Measurements from ENCODE around the gene NR6A1. TPM values are rescaled to one million over a fixed set of nuclear protein-coding genes. Genes with fewer than 3 reads are reported as not detected.

The NR6A1 gene
- total and polyA plus RNA-seq, 9 donors: 0.41 to 0.93 (median 0.62) TPM

DNA sequence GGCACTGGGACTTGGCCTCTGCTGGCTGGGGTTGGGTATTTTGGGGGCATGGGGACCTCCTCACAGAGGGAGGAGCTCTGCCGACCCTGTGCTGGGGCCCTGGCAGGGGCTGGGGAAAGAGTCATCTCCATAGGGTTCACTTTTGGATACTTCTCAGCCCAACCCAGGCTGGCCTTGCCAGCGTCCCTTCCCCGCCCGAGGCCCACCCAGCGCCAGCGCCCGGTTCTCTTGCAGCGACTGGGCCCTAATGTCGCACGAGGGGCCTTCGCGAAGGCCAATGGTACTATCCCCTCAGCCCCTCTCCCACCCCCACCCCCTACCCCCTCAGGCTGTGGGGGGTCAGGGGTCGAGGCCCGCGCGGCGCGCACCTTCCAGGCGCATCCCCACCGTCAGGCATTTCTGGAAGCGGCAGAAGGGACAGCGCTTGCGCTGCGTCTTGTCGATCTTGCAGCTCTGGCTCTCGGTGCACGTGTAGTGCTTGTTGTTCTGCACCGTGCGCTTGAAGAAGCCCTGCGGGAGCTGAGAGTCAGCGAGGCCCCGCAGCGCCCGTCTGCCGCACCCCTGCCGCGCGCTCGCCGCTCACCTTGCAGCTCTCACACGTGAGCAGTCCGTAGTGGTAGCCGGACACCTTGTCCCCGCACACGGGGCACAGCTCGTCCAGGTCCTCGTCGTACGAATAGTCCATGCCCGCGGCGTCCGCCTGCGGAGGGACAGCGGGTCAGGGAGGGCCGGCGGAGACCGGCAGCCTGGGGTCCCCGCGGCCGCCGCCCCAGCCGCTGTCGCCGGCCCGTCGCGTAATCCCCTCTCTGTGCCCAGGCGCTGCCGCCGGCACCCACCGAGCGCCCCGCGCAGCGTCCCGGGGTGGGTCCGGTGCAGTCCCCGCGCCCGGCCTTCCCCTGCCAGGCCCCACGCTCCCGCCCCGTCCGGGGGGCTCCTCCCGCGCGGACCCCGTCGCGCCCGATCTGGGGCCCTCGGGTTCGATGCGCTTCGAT is 268.1 kb downstream of the NR6A1 start:
- no peak for DNase-seq
- under 1% methylated on average over 80 of the region's 96 CpGs for WGBS (ENCODE audit: insufficient coverage)
- H3K27ac ChIP-seq (ENCODE audit: low read length): no peak overlapping the region
- peaks cover 79% of the 10 kb centered on the region for H3K27me3 ChIP-seq (ENCODE audit: control insufficient read depth, insufficient read depth, low read length)
- no peak overlapping the region for H3K4me3 ChIP-seq (ENCODE audit: low read length)
- no peaks in the 10 kb centered on the region for H3K9me3 ChIP-seq (replicated peaks; ENCODE audit: control insufficient read depth, low read depth, low read length)
- H3K36me3 ChIP-seq (ENCODE audit: control insufficient read depth, insufficient read depth, low read length): no peaks in the 10 kb centered on the region
- peaks cover 12% of the 10 kb centered on the region for H3K4me1 ChIP-seq (ENCODE audit: control insufficient read depth, insufficient read depth, low read length)

DNA sequence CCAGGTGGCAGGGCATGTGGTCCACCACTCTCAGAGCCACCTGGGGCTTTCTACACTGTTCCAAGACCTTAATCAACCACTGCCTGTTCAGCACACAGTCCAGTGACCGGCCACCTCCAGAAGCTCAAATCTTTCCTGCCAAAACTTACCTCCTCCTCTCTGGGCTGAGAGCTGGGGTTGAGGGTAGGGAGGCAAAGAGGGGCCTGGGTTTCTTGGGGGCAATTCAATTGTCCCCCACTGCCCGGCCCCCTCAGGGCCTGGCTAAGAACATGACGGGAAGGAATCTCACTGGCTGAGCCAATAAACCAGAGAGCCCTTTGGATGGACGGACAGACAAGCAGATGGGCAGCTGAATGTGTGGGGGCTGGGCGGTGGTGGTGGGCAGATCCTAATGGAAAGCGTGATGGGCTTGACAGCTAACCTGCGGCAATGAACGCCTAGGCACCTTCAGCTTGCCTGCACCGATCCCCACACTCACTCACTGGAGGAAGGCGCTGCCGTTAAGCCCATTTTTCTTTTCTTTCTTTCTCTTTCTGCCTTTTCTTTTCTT is 269.3 kb downstream of the NR6A1 start:
- peaks cover 82% of the 10 kb centered on the region for H3K27me3 ChIP-seq (ENCODE audit: control insufficient read depth, insufficient read depth, low read length)
- H3K27ac ChIP-seq (ENCODE audit: low read length): no peak overlapping the region
- H3K36me3 ChIP-seq (ENCODE audit: control insufficient read depth, insufficient read depth, low read length): no peaks in the 10 kb centered on the region
- 25% methylated on average over 6 of the region's 11 CpGs for WGBS (ENCODE audit: insufficient coverage)
- peaks cover 12% of the 10 kb centered on the region for H3K4me1 ChIP-seq (ENCODE audit: control insufficient read depth, insufficient read depth, low read length)
- no peak overlapping the region for H3K4me3 ChIP-seq (ENCODE audit: low read length)
- no peaks in the 10 kb centered on the region for H3K9me3 ChIP-seq (replicated peaks; ENCODE audit: control insufficient read depth, low read depth, low read length)
- DNase-seq: no peak

DNA sequence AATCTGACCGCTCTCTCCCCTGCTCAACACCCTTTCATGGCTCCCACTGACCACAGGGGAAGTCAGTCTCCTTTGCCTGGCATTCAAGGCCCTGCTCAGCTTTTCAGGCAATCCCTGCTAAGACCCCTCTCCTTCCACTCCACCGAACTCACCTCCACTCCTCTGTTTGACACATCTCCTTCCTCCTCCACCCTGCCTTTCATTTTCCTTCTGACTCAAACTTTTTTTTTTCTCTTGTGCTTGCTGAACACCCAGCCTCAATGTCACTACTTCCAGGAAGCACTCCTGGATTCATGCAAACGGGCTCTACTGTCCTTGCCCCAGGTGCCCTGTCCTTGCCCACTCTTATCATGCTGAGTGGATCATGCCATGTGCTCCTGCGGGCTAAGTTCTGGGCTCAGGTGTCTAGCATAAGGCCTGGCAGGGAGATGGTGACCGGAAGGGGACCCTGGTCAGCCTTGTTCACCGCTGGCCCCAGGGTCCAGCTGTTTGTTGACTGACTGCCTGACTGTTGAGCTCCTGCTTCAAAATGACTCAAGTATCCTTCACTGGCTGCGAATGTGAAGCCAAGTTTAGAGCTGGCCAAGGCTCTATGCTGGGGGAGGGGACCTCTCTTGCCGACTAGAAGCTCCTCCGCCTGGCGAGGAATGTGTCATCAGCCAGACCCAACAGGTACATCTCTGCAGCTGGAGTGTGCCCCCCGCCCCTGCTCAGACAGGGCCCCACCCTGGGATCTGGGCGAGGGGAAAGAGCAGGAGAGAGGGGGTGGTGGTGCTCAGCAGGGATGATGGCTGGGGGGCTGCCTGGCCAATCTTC is 270.1 kb downstream of the NR6A1 start:
- 61% methylated on average over 9 of the region's 12 CpGs for WGBS (ENCODE audit: insufficient coverage)
- no peak overlapping the region for H3K4me3 ChIP-seq (ENCODE audit: low read length)
- peaks cover 79% of the 10 kb centered on the region for H3K27me3 ChIP-seq (ENCODE audit: control insufficient read depth, insufficient read depth, low read length)
- H3K4me1 ChIP-seq (ENCODE audit: control insufficient read depth, insufficient read depth, low read length): peaks cover 12% of the 10 kb centered on the region
- no peak for DNase-seq
- no peaks in the 10 kb centered on the region for H3K36me3 ChIP-seq (ENCODE audit: control insufficient read depth, insufficient read depth, low read length)
- no peaks in the 10 kb centered on the region for H3K9me3 ChIP-seq (replicated peaks; ENCODE audit: control insufficient read depth, low read depth, low read length)
- no peak overlapping the region for H3K27ac ChIP-seq (ENCODE audit: low read length)

DNA sequence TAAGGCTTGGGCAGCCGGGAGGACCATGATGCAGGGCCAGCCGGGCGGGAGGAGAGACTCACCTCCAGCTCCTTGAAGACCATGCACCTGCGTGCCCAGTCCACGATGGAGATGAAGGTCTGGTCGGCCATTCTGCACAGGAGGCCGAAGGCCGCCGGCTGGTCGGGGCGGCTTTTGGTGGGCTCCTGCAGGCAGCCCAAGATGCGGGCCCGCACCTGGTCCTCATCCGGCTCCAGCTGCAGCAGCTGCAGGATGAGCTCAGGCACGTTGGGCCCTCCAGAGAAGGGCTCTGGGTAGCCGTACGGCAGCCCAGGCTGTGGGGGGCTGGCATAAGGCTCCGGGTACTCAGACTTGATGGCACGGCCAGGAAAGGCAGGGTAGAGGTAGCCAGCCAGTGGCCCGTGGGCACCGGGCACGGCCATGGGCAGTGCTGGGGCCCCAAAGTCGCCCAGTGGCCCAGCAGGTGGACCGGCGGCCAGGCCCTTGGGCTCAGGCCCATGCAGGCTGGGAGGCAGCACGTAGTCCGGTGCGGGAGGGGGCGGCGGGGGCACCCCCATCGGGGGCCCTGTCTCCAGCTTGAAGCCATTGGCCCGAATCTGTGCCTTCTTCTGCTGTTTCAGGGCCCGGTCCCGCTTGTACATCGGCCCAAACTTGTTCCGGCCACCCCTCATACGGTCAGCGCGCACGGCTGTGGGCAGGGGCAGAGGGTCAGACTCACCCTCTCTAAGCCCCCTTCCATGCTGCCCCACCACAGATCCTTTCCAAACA is 270.9 kb downstream of the NR6A1 start:
- Histone ChIP-seq H3K27ac (ENCODE audit: low read length) (no peak overlapping the region), H3K4me1 (ENCODE audit: control insufficient read depth, insufficient read depth, low read length) (peaks cover 12% of the 10 kb centered on the region), H3K36me3 (ENCODE audit: control insufficient read depth, insufficient read depth, low read length) (no peaks in the 10 kb centered on the region), H3K4me3 (ENCODE audit: low read length) (no peak overlapping the region), H3K27me3 (ENCODE audit: control insufficient read depth, insufficient read depth, low read length) (peaks cover 73% of the 10 kb centered on the region), H3K9me3 (replicated peaks; ENCODE audit: control insufficient read depth, low read depth, low read length) (no peaks in the 10 kb centered on the region)
- DNase-seq: no peak
- WGBS (ENCODE audit: insufficient coverage): 76% methylated on average over 40 of the region's 40 CpGs

DNA sequence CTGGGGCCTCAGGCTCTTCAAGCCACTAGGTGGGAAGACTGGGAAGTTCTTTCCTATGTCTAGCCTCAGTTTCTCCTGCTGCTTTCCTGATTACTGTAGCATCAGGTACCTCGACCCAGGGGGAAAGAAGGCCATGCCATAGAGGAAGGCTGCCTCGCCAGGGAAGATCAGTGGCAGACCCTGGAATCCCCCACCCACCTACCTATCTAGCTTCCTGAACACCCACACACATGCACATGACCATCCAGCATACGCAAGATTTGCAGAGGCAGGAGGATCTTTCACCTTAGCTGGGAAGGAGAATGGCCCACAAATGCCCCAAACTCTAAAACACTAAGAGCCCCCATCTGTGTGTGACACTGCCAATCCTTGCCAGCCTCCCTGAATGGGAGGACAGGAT is 271.9 kb downstream of the NR6A1 start:
- no peak for DNase-seq
- Histone ChIP-seq H3K27me3 (ENCODE audit: control insufficient read depth, insufficient read depth, low read length) (peaks cover 66% of the 10 kb centered on the region), H3K36me3 (ENCODE audit: control insufficient read depth, insufficient read depth, low read length) (no peaks in the 10 kb centered on the region), H3K27ac (ENCODE audit: low read length) (no peak overlapping the region), H3K4me1 (ENCODE audit: control insufficient read depth, insufficient read depth, low read length) (peaks cover 10% of the 10 kb centered on the region), H3K9me3 (replicated peaks; ENCODE audit: control insufficient read depth, low read depth, low read length) (no peaks in the 10 kb centered on the region), H3K4me3 (ENCODE audit: low read length) (no peak overlapping the region)
- WGBS (ENCODE audit: insufficient coverage): 92% methylated on average over 2 of the region's 3 CpGs

DNA sequence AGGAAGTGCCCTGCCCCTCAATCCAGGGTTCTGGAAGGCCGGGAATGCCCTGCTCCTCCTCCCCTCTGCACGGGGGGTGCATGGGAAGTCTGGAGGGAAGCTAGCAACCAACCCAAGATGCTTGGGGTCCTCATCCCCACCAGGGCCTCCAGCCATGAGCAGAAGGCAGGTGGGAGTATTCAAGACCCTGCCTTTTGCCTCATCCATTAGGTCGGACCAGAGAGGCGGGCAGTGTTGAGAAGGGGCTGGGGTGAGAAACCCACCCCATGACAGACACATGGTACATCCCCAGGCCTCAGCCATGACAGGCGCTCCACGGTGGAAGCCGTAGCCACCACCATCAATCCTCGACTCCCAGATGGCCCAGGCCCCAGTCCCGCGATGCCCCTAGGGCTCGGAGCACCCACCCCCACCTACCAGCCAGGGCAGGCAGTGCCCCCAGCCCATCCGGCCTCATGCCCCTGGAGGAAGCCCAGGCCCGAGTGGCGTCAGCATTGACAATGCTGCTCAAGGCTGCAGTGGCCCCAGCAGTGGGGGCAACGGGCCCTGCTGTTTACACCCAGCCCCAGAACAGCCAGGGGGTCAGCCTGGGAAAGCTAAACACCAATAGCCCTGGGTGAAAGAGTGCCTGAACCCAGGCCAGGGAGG is 272.5 kb downstream of the NR6A1 start:
- Histone ChIP-seq H3K27me3 (ENCODE audit: control insufficient read depth, insufficient read depth, low read length) (peaks cover 63% of the 10 kb centered on the region), H3K4me1 (ENCODE audit: control insufficient read depth, insufficient read depth, low read length) (peaks cover 8% of the 10 kb centered on the region), H3K36me3 (ENCODE audit: control insufficient read depth, insufficient read depth, low read length) (no peaks in the 10 kb centered on the region), H3K9me3 (replicated peaks; ENCODE audit: control insufficient read depth, low read depth, low read length) (no peaks in the 10 kb centered on the region), H3K4me3 (ENCODE audit: low read length) (no peak overlapping the region), H3K27ac (ENCODE audit: low read length) (no peak overlapping the region)
- 72% methylated on average over 10 of the region's 15 CpGs for WGBS (ENCODE audit: insufficient coverage)
- no peak for DNase-seq

DNA sequence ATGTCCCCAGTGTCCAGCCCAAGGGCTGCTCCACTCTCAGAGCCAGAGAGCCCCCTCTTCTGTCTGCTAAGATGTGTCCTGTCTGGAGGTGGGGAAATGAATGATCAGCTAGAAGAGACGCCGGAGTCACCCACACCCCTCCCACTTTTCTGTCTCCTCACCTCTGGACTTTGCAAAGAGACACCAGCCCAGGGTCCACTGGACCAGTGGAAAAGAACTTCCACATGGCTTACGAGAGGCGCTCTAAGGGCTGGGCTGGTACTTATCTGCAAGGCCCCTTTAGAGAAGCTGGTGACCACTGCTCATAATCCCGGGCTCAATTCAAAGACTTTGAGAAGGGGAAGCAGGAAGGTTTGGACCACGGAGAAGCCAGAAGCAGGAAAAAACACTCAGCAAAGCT is 273.1 kb downstream of the NR6A1 start:
- Histone ChIP-seq H3K36me3 (ENCODE audit: control insufficient read depth, insufficient read depth, low read length) (no peaks in the 10 kb centered on the region), H3K9me3 (replicated peaks; ENCODE audit: control insufficient read depth, low read depth, low read length) (no peaks in the 10 kb centered on the region), H3K4me3 (ENCODE audit: low read length) (no peak overlapping the region), H3K27ac (ENCODE audit: low read length) (no peak overlapping the region), H3K4me1 (ENCODE audit: control insufficient read depth, insufficient read depth, low read length) (peaks cover 5% of the 10 kb centered on the region), H3K27me3 (ENCODE audit: control insufficient read depth, insufficient read depth, low read length) (peaks cover 59% of the 10 kb centered on the region)
- WGBS (ENCODE audit: insufficient coverage): 50% methylated on average over 4 of the region's 6 CpGs
- no peak for DNase-seq

DNA sequence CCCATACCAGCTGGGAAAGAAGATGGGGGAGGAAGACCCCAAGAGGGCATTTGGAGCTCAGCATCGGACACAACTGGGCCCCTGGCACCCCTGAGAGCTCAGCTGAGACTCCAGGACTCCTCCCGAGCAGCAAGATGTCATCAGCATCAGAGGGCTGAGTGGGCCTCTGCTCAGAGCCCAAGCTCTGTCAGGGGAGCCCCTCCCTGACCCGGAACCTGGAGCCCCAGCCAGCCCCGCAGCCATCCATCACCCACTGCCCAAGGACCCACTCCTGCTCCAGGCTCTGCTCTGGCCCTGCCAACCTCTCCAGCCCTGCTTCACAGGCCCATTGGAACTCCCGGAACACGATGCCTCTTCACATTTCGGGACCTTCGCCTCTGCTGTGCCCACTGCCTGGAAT is 273.7 kb downstream of the NR6A1 start:
- 87% methylated on average over 7 of the region's 8 CpGs for WGBS (ENCODE audit: insufficient coverage)
- peaks cover 4% of the 10 kb centered on the region for H3K4me1 ChIP-seq (ENCODE audit: control insufficient read depth, insufficient read depth, low read length)
- H3K36me3 ChIP-seq (ENCODE audit: control insufficient read depth, insufficient read depth, low read length): no peaks in the 10 kb centered on the region
- H3K9me3 ChIP-seq (replicated peaks; ENCODE audit: control insufficient read depth, low read depth, low read length): no peaks in the 10 kb centered on the region
- no peak overlapping the region for H3K27ac ChIP-seq (ENCODE audit: low read length)
- H3K4me3 ChIP-seq (ENCODE audit: low read length): no peak overlapping the region
- DNase-seq: no peak
- peaks cover 53% of the 10 kb centered on the region for H3K27me3 ChIP-seq (ENCODE audit: control insufficient read depth, insufficient read depth, low read length)

DNA sequence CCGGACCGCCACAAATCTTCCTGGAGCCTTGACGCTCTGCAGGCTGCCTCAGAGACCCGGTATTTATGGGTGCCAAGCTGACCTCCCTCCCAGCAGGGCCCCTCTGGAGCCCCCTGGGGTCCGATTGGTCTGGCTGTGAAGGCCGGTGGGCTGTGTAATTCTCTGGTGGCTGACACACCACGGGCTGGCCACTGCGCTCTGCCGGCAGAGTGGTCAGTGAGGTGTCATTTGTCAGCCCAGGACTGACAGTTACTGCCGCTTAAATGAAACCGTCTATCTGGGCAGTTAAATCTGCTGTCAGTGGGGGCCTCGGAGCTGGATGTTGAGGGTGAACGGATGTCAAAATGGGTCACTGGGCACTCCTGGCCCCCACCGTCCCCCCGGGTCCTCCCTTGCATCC is 274.6 kb downstream of the NR6A1 start:
- Histone ChIP-seq H3K27ac (ENCODE audit: low read length) (no peak overlapping the region), H3K4me1 (ENCODE audit: control insufficient read depth, insufficient read depth, low read length) (peaks cover 4% of the 10 kb centered on the region), H3K4me3 (ENCODE audit: low read length) (no peak overlapping the region), H3K36me3 (ENCODE audit: control insufficient read depth, insufficient read depth, low read length) (no peaks in the 10 kb centered on the region), H3K9me3 (replicated peaks; ENCODE audit: control insufficient read depth, low read depth, low read length) (no peaks in the 10 kb centered on the region), H3K27me3 (ENCODE audit: control insufficient read depth, insufficient read depth, low read length) (peaks cover 44% of the 10 kb centered on the region)
- DNase-seq: no peak
- WGBS (ENCODE audit: insufficient coverage): 35% methylated on average over 14 of the region's 15 CpGs
